NCI-H1105 (cell line): Measurements from ENCODE around the gene PLXNA4.

Experiments used
- DNase-seq: peaks from one replicate; lab custom pipeline; 2025; lab: John Stamatoyannopoulos, UW

Gene PLXNA4

GRCh38 chr7:132436121-132436520 lies 140.1 kb downstream of the PLXNA4 start:
- DNase-seq = peak; percentile 83

- peak; percentile 11 for DNase-seq
These were observed 141.0 kb downstream of the PLXNA4 start for GRCh38 chr7:132435016-132435990.

GRCh38 chr7:132434041-132434440 lies 142.2 kb downstream of the PLXNA4 start:
- DNase-seq = no peak

- DNase-seq = no peak
These were observed 143.0 kb downstream of the PLXNA4 start for GRCh38 chr7:132433301-132433700.

GRCh38 chr7:132430861-132431822 lies 145.1 kb downstream of the PLXNA4 start:
- no peak for DNase-seq

- DNase-seq = no peak
These were observed 146.0 kb downstream of the PLXNA4 start for GRCh38 chr7:132430041-132430855.

- no peak for DNase-seq
These were observed 147.1 kb downstream of the PLXNA4 start for GRCh38 chr7:132429181-132429580.

GRCh38 chr7:132428247-132428919 lies 147.9 kb downstream of the PLXNA4 start:
- no peak for DNase-seq

GRCh38 chr7:132425942-132426341 lies 150.3 kb downstream of the PLXNA4 start:
- no peak for DNase-seq

- no peak for DNase-seq
These were observed 151.2 kb downstream of the PLXNA4 start for GRCh38 chr7:132424821-132425724.

GRCh38 chr7:132424277-132424676 lies 152.0 kb downstream of the PLXNA4 start:
- DNase-seq = no peak

GRCh38 chr7:132423594-132424200 lies 152.6 kb downstream of the PLXNA4 start:
- no peak for DNase-seq

GRCh38 chr7:132422502-132423111 lies 153.7 kb downstream of the PLXNA4 start:
- DNase-seq = no peak

GRCh38 chr7:132420527-132420926 lies 155.7 kb downstream of the PLXNA4 start:
- DNase-seq = no peak

GRCh38 chr7:132419542-132419941 lies 156.7 kb downstream of the PLXNA4 start:
- DNase-seq = no peak

- DNase-seq = no peak
These were observed 157.4 kb downstream of the PLXNA4 start for GRCh38 chr7:132418840-132419239.

GRCh38 chr7:132417103-132417906 lies 159.0 kb downstream of the PLXNA4 start:
- no peak for DNase-seq

GRCh38 chr7:132416395-132416794 lies 159.9 kb downstream of the PLXNA4 start:
- DNase-seq = no peak
